Forelimb muscle (tissue), 1 donor: ENCODE data around the gene PRTG. TPM values are rescaled to one million over a fixed set of nuclear protein-coding genes. Genes with fewer than 3 reads are reported as not detected.
"Not testable (repeated sequence)": the region's sequence is repeated elsewhere in the genome, so short reads cannot be mapped to it uniquely, and the experiment has no call there.

Source experiments
- DNase-seq: peaks from one replicate; pipeline ENCODE4 v3.0.0-alpha.2; 2013; ENCODE audit warnings: low read depth
- polyA plus RNA-seq: library from polyadenylated mRNA; unstranded; fragments of 120-200 nt; gene quantifications from one replicate; pipeline ENCODE4 v1.2.1, GENCODE V29; 2013; ENCODE audit not compliant: insufficient read length

PRTG gene
- polyA plus RNA-seq, 1 donor, result 3.2 TPM

DNA sequence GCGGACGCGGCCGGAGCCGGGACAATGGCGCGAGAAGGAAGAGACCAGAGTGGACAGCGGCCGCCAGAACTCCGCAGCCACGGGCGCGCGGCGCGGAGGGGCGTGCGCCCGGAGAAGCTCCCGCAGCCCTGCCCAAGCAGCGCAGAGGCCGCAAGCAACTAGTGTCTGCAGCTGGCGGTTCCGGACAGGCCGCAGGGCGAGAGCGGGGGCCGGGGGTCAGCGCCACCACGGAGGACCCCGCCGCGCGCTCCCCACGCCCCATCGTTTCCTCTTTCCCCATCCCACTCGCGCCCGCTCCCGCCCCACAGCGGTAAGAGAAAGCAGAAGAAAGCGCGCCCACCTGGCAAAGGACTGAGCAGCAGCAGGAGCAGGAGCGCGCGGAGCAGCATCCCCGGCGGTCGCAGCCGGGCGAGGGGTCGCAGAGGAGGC lies 440 bp downstream of the PRTG start:
- DNase-seq, result no peak

DNA sequence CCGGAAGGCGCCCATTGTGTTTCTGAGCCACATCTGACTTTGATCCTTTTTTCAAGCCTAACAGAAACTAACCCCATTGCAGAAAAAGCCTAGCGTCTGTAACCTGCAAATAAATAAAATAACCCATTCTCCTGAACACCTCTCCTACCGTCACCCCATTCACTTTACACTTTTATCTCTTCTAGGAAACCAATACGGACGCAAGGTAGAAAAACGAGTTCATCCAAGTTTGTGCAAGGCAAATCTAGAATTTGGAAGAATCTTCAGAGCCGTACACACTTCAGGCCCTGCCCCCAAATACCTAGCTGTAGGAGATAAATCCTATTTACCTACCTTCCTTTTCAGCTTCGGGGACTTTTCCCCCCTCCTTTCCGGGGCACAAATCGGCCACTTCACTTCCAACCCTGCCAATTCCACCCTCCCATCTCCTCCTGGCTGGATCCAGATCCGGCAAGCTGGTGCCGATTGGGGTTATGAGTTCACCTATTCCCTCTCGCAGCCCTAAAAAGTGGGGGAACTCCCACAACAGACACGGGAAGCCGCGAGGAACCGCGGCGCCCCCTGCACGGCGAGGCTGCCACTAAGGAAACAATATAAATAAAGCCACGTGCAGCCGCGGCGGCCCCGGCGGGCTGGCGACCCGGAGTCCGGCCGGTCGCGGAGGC lies 987 bp downstream of the PRTG start:
- no peak for DNase-seq

DNA sequence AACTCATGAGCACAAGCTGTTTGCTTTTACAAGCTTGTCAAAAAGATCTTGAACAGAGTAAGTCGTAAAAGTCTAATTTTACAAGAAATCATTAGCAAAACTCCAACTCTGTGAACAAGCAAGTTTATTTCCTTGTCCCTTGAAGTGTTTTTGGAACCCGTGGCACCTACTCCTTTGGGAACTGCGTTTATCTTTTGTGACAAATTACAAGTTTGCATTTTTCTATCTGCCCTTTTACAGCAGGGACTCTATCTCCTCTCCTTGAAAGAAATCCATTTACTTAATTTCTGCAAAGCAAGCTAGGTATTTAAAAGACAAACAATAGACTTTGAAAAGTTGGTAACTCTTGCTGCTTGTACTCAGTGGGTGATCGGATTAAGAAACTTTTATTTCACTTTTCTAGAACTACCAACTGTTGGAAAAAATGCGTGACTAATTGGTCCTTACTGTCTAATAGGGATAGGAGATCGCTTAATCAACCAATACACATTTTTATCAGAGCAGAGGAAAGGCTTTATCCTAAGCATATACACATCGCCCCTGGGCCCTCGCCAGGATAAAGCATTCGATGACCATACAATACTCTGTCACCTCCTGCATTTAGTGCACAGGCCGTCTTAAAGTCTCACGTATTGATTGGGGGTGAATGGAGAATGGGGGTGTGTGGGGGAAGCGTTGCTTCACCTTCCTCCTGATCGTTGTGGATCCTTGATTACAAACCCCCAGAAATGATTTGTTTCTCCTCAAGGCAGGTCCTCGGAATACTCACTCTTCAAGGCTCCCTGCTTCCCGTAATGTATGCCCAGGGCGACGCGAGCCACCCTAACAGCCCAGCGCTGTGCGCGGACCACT lies 1.7 kb downstream of the PRTG start:
- DNase-seq, result no peak

- no peak for DNase-seq
These were observed 2.5 kb downstream of the PRTG start for GRCh38 chr15:55740359-55740878.

- no peak for DNase-seq
These were observed 3.3 kb downstream of the PRTG start for GRCh38 chr15:55739641-55740040.

DNA sequence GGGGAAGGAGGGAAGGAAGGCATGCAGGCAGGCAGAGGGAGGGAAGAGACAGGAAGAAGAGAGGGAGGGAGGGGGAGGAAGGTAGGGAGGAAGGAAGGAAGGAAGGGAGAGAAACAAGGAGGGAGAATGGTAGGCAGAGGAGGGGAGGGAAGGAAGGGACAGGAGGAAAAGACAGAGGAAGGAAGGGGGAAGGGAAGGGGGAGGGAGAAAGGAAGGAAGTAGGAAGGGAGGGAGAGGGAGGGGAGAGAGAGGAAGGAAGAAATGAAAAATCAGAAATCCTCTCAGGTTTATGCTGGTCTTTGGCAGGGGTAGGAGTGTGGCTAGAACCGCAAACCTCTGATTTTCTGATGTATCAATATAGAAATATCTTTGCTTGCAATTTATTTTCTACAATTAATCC lies 4.2 kb downstream of the PRTG start:
- no peak for DNase-seq

DNA sequence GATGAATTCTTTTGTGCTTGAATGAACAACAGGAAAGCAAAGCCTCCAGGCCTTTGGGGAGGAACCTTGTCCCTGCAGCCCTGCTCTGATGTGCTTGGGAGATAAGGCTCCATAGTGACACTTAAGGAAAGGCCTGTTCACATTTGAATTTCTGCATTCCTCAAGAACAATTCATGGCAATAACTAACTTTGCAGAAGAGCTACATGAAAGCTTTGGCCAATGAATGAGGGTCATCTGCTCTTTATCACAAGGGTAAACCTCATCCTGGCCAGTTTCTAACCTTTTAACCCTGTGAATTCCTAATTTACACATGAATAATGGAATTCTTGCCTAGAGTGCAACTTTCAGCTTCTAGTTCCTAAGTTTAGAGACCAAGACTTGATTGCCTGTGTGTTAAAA lies 5.6 kb downstream of the PRTG start:
- DNase-seq, result no peak

DNA sequence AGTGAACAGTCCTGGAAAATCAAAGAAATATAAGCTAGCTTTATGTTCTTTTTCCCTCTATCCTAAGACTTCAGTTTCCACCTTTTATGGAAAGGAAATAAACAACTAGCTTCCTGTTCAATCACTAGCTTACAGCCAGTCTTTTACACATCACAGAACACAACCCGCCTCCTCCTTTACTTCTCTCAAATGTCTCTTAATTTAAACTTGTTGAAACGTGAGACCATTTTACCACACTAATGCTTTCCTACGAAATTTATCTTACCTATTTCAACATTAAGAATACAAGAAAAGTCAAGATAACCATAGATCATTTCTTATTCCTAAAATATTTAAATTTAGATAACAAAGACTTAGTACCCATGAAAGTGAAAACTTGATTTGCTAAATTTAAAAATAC lies 6.2 kb downstream of the PRTG start:
- no peak for DNase-seq

GRCh38 chr15:55734641-55735040 lies 8.3 kb downstream of the PRTG start:
- no peak for DNase-seq

DNA sequence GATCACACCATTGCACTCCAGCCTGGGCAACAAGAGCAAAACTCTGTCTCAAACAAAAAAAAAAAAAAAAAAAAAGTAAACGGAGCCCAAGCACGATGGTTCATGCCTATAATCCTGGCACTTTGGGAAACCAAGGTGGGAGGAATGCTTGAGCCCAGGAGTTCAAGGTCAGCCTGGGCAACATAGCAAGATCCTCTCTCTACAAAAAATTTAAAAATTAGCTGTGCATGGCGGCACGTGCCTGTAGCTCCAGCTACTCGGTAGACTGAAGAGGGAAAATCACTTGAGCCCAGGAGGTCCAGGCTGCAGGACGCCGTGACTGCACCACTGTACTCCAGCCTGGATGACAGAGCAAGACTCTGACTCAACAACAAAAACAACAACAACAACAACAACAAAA lies 9.5 kb downstream of the PRTG start:
- DNase-seq, result not testable (repeated sequence)

- no peak for DNase-seq
These were observed 21.3 kb downstream of the PRTG start for GRCh38 chr15:55721554-55722185.

GRCh38 chr15:55715355-55716076 lies 27.4 kb downstream of the PRTG start:
- DNase-seq, result no peak

DNA sequence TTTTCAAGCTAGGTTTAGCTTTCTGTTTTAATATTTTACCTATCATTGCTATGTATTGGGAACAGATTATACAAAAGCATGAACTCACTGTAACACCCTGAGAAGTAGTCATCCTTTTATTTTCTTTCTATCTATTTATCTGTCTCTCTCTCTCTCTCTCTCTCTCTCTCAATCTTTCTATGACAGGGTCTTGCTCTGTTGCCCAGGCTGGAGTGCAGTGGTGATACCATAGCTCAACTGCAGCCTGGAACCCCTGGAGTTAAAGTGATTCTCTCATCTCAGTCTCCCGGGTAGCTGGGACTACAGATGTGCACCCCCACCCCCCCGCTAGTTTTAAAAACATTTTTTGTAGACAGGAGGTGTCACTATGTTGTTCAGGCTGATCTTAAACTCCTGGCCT lies 28.9 kb downstream of the PRTG start:
- no peak for DNase-seq

DNA sequence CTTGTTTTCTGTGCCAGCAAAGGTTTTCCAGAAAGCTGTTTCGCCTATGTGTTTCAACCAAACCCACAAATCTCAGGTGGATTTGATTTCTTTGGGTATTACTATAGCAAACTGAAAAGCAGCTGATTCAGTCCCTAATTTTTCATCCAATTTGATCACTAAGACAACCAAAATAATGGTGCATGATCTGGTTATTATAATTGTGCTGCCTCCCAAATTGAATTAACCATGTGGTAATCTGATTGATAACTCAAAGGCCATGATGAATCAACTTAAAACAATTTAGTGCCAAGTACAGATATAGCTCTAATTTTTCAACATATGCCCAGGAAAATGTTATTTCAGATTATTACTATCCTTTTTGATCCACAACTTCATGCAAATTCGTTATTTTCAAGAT lies 30.6 kb downstream of the PRTG start:
- DNase-seq, result no peak

DNA sequence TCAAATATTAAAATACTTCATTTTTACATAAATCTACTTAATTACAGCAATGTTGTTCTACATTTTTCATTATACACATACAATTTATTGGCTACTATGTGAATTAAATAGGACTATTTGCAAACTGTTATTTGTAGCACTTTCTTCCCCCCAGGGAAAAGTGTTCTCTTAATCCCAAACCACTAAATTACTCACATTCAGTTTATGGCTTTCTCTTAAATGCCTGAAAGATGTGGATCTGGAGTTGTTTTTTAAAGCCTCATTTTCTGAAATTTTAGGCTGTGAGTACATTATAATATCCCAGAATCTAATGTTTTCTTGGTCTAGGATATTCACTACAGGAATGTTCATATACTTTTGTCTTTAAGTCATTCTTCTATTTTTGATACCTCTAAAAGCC lies 32.7 kb downstream of the PRTG start:
- DNase-seq, result no peak

DNA sequence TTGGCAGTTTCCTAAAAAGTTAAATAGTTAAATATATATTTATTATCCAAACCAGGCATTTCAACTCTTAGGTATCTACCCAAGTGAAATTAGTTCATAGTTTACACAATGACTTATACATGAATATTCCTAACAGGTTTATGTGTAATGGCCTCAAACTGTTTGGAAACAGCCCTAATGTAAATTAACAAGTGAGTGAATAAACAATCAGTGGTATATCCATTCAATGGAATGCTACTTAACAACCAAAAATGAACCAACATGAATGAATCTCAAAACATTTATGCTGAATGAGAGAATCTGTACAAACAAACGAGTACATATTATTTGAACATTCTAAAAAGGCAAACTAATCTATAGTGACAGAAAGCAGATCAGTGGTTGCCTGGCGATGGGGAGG lies 33.5 kb downstream of the PRTG start:
- DNase-seq, result no peak

GRCh38 chr15:55708720-55709119 lies 34.2 kb downstream of the PRTG start:
- DNase-seq, result no peak

GRCh38 chr15:55707951-55708350 lies 35.0 kb downstream of the PRTG start:
- no peak for DNase-seq

DNA sequence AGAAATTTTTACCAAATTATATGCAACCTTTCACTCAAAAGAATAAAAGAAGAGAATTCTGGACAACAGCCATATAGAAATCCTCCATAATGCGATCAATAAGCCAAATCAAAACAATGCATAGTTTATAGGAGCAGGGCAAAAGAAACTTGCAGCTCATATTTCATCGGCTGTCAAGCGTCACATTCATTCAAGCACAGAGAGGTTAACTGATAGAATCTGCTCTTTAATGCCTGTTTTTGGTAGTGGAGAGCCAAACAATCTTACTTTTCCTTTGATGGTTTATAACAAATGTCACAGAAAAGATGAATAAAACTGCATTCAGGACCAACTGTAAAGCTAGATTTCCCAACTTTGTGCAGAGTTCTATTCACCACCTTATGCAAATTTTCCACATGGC lies 35.4 kb downstream of the PRTG start:
- DNase-seq, result no peak

- no peak for DNase-seq
These were observed 39.1 kb downstream of the PRTG start for GRCh38 chr15:55703873-55704301.

GRCh38 chr15:55700876-55701275 lies 42.1 kb downstream of the PRTG start:
- DNase-seq, result no peak

DNA sequence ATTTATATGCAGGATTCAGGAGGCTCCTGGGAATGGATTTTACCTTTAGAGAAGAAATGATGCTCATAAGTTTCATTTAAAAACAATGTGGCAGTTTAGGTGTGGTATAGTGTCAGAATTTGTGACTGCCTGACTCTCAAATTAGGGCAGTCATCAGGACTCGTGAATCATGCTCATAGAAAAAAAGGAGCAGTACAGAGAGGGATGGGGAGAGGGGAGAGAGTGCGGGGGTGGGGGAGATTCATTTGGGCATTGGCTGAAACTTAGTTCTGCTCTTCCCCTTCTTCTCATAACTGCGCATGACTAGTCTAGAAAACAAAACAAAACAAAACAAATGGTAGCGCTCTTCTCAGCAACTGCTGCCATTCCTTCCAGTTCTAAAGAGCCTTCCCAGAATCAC lies 44.3 kb downstream of the PRTG start:
- DNase-seq, result no peak
